Neuronal stem cell (in vitro differentiated cells): Measurements from ENCODE around the gene FAM107B.
"Not testable (repeated sequence)": the region's sequence is repeated elsewhere in the genome, so short reads cannot be mapped to it uniquely, and the experiment has no call there.

Source experiments
- DNase-seq: peaks from one replicate; pipeline ENCODE4 v3.0.0-alpha.2; 2013; ENCODE audit warnings: low spot score
- H2AFZ ChIP-seq: one replicate; pipeline ENCODE4 v1.6.1; 2013; ENCODE audit warnings: mild to moderate bottlenecking, low read length, inconsistent platforms
- H2AK5ac ChIP-seq: 2 replicates; pipeline ENCODE4 v1.6.1; 2013; ENCODE audit warnings: low read depth, mild to moderate bottlenecking, inconsistent platforms, low read length, moderate library complexity, mixed read lengths
- H2BK120ac ChIP-seq: 2 replicates; pipeline ENCODE4 v1.6.1; 2013; ENCODE audit warnings: low read depth, mild to moderate bottlenecking, inconsistent platforms, low read length, moderate library complexity, mixed read lengths
- H2BK12ac ChIP-seq: one replicate; pipeline ENCODE4 v1.6.1; 2013; ENCODE audit warnings: low read length, inconsistent platforms
- H2BK15ac ChIP-seq: 2 replicates; pipeline ENCODE4 v1.6.1; 2013; ENCODE audit warnings: mild to moderate bottlenecking, low read length, inconsistent platforms, mixed read lengths
- H2BK5ac ChIP-seq: one replicate; pipeline ENCODE4 v1.6.1; 2013; ENCODE audit warnings: inconsistent platforms, mild to moderate bottlenecking, low read length, moderate library complexity
- H3K14ac ChIP-seq: one replicate; pipeline ENCODE4 v1.6.1; 2013; ENCODE audit warnings: low read length, inconsistent platforms
- H3K18ac ChIP-seq: 2 replicates; pipeline ENCODE4 v1.6.1; 2013; ENCODE audit warnings: low read length, inconsistent platforms
- H3K23ac ChIP-seq: 2 replicates; pipeline ENCODE4 v1.6.1; 2013; ENCODE audit warnings: low read depth, mild to moderate bottlenecking, mixed read lengths, low read length, inconsistent platforms; ENCODE audit not compliant: poor library complexity
- H3K27ac ChIP-seq: replicated peaks from 3 replicates; pipeline ENCODE4 v1.5.1; 2013; ENCODE audit warnings: low read length, inconsistent platforms
- H3K27me3 ChIP-seq, 3 experiments: 2 replicates each; pipeline ENCODE4 v1.6.1; 2013; ENCODE audit warnings: low read length in 3 of 3, mild to moderate bottlenecking in 2 of 3, inconsistent platforms in 1 of 3, low read depth in 1 of 3, mixed read lengths in 1 of 3, moderate library complexity in 1 of 3; ENCODE audit not compliant: control insufficient read depth in 3 of 3, insufficient read depth in 3 of 3
- H3K36me3 ChIP-seq, 2 donors: replicated peaks in 1 of 2; 2 replicates each; pipeline ENCODE4 v1.6.1; 2013; ENCODE audit warnings: low read length in 2 of 2; ENCODE audit not compliant: control insufficient read depth in 2 of 2, insufficient read depth in 2 of 2
- H3K4ac ChIP-seq: 2 replicates; pipeline ENCODE4 v1.6.1; 2013; ENCODE audit warnings: inconsistent platforms, mild to moderate bottlenecking, low read length, moderate library complexity
- H3K4me1 ChIP-seq, 2 donors: 1 replicate in 1 of 2; 2 replicates in 1 of 2; pipeline ENCODE4 v1.6.1; 2013; ENCODE audit warnings: low read length in 2 of 2, low read depth in 1 of 2; ENCODE audit not compliant: control insufficient read depth in 2 of 2, insufficient read depth in 1 of 2
- H3K4me2 ChIP-seq: one replicate; pipeline ENCODE4 v1.6.1; 2013; ENCODE audit warnings: mild to moderate bottlenecking, low read length, inconsistent platforms; ENCODE audit not compliant: insufficient read depth, poor library complexity, severe bottlenecking
- H3K4me3 ChIP-seq, 2 donors: 2 replicates each; pipeline ENCODE4 v1.5.1; 2013; ENCODE audit warnings: low read length in 2 of 2, mild to moderate bottlenecking in 2 of 2, inconsistent platforms in 1 of 2, moderate library complexity in 1 of 2
- H3K79me1 ChIP-seq: one replicate; pipeline ENCODE4 v1.6.1; 2013; ENCODE audit warnings: low read depth, mild to moderate bottlenecking, inconsistent platforms, low read length, moderate library complexity
- H3K9ac ChIP-seq: one replicate; pipeline ENCODE4 v1.6.1; 2013; ENCODE audit warnings: mild to moderate bottlenecking, low read depth, low read length, inconsistent platforms; ENCODE audit not compliant: poor library complexity
- H3K9me3 ChIP-seq, 2 donors: replicated peaks in 1 of 2; 2 replicates each; pipeline versions ENCODE3 to v1.6.1; 2013; ENCODE audit warnings: low read length in 2 of 2, mild to moderate bottlenecking in 2 of 2, inconsistent platforms in 1 of 2, low read depth in 1 of 2, mixed read lengths in 1 of 2, moderate library complexity in 1 of 2; ENCODE audit not compliant: control insufficient read depth in 2 of 2, insufficient read depth in 1 of 2
- H4K8ac ChIP-seq: one replicate; pipeline ENCODE4 v1.6.1; 2013; ENCODE audit warnings: low read depth, mild to moderate bottlenecking, inconsistent platforms, low read length, moderate library complexity
- H4K91ac ChIP-seq: one replicate; pipeline ENCODE4 v1.6.1; 2013; ENCODE audit warnings: low read length, low read depth, mild to moderate bottlenecking, inconsistent platforms; ENCODE audit not compliant: poor library complexity
- WGBS, 2 donors: extraction: QIAGEN DNeasy Blood & Tissue Kit; methylation state at CpG; one replicate each; pipeline ENCODE4 v1.1.7; 2013; ENCODE audit warnings: missing lambda C conversion rate in 2 of 2, mixed read lengths in 1 of 2; ENCODE audit not compliant: insufficient read length in 2 of 2, insufficient replicate concordance in 1 of 2; ENCODE audit errors: extremely low coverage in 2 of 2; 5-methylcytosine and 5-hydroxymethylcytosine counted together

Gene FAM107B

DNA sequence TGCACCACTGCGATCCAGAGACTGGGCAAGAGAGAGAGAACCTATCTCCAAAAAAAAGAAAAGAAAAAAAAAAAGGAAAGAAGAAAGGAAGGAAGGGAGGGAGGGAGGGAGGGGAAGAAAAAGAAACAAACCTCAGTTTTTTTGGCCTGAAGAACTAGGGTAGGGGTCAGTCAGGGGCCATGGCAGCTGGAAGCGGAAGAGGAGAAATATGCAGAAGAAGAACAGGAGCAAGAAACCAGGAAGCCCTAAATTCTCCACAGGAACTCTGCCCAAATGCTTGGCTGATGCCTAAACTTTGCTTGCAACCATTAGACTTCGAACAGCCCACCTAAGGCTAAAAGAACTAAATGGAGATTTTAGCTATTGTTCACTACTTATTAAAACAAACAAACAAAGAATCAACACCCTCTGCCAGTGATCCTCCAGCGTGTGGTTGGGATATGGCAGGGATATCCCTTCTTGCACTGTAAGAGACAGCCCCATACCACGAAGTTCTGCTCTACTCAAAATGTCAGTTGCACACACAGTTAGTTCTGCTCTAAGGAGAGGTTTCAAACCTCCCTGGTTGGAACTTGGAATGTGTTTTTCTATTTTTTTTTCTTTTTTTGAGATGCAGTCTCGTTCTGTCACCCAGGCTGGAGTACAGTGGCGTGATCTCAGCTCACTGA lies 139.5 kb downstream of the FAM107B start:
- Histone ChIP-seq H2BK15ac (no peak overlapping the region), H2BK5ac (no peak overlapping the region), H3K9me3 (no peaks in the 10 kb centered on the region), H4K8ac (no peak overlapping the region), H2AFZ (no peak overlapping the region), H3K27ac (no peak overlapping the region), H3K4ac (no peak overlapping the region), H3K14ac (no peak overlapping the region), H2BK120ac (no peak overlapping the region), H3K23ac (no peak overlapping the region), H3K4me1 (peaks cover 0 to 3% of the 10 kb centered on the region in 2 donors), H3K4me2 (no peak overlapping the region), H2AK5ac (no peak overlapping the region), H2BK12ac (no peak overlapping the region), H3K27me3 (peaks cover 0 to 19% (median 0%) of the 10 kb centered on the region in 3 experiments), H3K36me3 (no peaks in the 10 kb centered on the region), H3K79me1 (no peaks in the 10 kb centered on the region), H3K4me3 (no peak overlapping the region), H4K91ac (no peak overlapping the region), H3K18ac (no peak overlapping the region), H3K9ac (no peak overlapping the region)
- DNase-seq: no peak
- no CpG with 5 or more reads among the region's 7 CpGs for WGBS, 2 donors

DNA sequence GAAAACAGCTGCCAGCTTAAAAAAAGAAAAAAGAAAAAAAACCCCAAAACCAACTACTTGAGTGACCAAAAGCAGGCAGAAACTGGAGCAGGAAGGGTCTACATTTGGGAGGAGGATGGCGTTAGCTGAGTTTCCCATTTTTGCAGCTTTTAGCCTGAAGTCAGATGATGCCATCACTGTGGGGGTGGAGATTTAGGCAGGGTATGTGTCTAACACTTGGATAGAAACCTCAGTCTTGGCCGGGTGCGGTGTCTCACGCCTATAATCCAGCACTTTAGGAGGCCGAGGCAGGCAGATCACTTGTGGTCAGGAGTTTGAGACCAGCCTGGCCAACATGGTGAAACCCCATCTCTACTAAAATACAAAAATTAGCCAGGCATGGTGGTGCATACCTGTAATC lies 140.1 kb downstream of the FAM107B start:
- peaks cover 0 to 19% (median 0%) of the 10 kb centered on the region in 3 experiments for H3K27me3 ChIP-seq
- not testable (repeated sequence) for H3K36me3 ChIP-seq, H3K23ac ChIP-seq, DNase-seq, H3K79me1 ChIP-seq, H3K9ac ChIP-seq, H2BK5ac ChIP-seq, H3K18ac ChIP-seq, H2AK5ac ChIP-seq, H3K4ac ChIP-seq, H3K4me3 ChIP-seq, H2AFZ ChIP-seq, H3K14ac ChIP-seq, H4K8ac ChIP-seq, H2BK12ac ChIP-seq, H3K4me2 ChIP-seq, H3K27ac ChIP-seq, H4K91ac ChIP-seq, H3K9me3 ChIP-seq, H2BK120ac ChIP-seq, H3K4me1 ChIP-seq, H2BK15ac ChIP-seq
- WGBS, 2 donors: no CpG with 5 or more reads among the region's 5 CpGs

DNA sequence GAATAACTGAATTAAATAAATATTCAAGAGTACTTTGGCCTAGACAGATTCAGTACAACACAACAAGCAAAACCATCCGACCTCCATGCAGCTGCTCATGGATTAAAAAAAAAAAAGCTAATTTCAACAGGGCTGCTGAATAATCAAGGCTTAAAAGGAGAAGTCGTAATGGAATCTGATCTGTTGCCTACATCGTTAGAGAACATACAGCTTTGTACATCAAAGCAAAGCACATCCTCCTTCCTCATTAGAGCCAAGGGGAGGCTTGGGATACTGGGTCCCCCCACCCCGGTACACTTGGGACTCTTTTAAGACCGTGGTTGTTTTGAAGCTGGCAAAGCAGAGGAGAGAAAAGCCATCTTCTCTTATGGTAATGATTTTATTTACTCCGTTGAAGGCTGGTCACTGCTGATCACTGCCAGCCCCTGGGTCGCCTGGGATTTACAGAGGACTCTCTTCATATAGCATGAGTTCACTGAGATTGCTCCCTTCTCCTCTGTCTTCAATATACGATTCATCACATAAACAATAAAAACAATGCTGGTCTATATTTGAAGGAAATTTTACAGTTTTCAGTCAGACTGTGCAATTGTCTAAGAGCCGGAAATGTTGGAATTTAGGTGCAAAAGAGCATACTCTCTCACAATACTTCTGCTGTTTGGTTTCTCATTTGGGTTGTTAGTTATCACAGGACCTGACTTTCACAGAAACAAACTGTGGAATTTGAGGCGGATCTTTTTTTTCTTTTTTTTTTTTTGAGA lies 148.8 kb downstream of the FAM107B start:
- no peaks in the 10 kb centered on the region for H3K36me3 ChIP-seq
- no peak overlapping the region for H2BK5ac ChIP-seq
- no peaks in the 10 kb centered on the region for H3K9me3 ChIP-seq
- H3K23ac ChIP-seq: no peak overlapping the region
- H3K27ac ChIP-seq: peak overlapping the region; percentile 61
- H3K14ac ChIP-seq: no peak overlapping the region
- H2BK15ac ChIP-seq: no peak overlapping the region
- H3K9ac ChIP-seq: no peak overlapping the region
- H2BK12ac ChIP-seq: no peak overlapping the region
- no peak overlapping the region for H3K4ac ChIP-seq
- H4K8ac ChIP-seq: no peak overlapping the region
- H4K91ac ChIP-seq: no peak overlapping the region
- WGBS, 2 donors: no CpG with 5 or more reads among the region's 10 CpGs
- H2AFZ ChIP-seq: peak overlapping the region; percentile 91
- H2AK5ac ChIP-seq: no peak overlapping the region
- no peaks in the 10 kb centered on the region for H3K79me1 ChIP-seq
- no peaks in the 10 kb centered on the region for H3K27me3 ChIP-seq
- no peak for DNase-seq
- no peak overlapping the region for H3K4me2 ChIP-seq
- H3K4me3 ChIP-seq: peak overlapping the region in 1 of 2 donors; percentile 1
- H3K18ac ChIP-seq: no peak overlapping the region
- no peak overlapping the region for H2BK120ac ChIP-seq
- peaks cover 7 to 11% of the 10 kb centered on the region in 2 donors for H3K4me1 ChIP-seq

DNA sequence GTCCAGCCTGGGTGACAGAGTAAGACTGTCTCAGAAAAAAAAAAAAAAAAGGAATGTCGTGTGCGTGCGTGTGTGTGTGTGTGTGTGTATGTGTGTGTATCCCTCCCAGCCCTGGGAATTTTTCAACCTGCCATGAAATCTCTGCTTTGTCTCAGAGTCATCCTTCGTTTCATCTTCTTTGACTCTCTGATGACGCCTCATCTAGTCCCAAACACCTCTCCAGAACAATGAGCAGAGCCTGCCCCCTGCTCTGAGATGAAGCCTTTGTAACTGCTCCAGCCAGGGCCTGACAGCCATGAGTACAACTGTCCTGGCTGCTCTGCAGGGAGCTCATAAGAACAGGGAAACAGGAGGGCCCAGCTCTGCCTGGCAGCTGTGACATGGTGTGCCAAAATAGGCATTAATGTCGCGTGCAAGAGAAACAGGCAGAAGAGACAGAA lies 149.5 kb downstream of the FAM107B start:
- Histone ChIP-seq H3K4me1 (peaks cover 7 to 11% of the 10 kb centered on the region in 2 donors), H3K27me3 (no peaks in the 10 kb centered on the region), H3K9me3 (no peaks in the 10 kb centered on the region), H2BK120ac (no peak overlapping the region), H3K23ac (no peak overlapping the region), H4K8ac (no peak overlapping the region), H3K79me1 (no peaks in the 10 kb centered on the region), H4K91ac (no peak overlapping the region), H2BK15ac (no peak overlapping the region), H2BK5ac (no peak overlapping the region), H3K4ac (no peak overlapping the region), H3K36me3 (no peaks in the 10 kb centered on the region), H3K4me3 (peak overlapping the region in 1 of 2 donors; percentile 1), H3K4me2 (no peak overlapping the region), H3K9ac (no peak overlapping the region), H3K14ac (no peak overlapping the region), H3K18ac (peak overlapping the region; percentile 78), H2BK12ac (no peak overlapping the region), H3K27ac (peak overlapping the region; percentile 61), H2AFZ (peak overlapping the region; percentile 91), H2AK5ac (no peak overlapping the region)
- DNase-seq: no peak
- WGBS, 2 donors: no CpG with 5 or more reads among the region's 7 CpGs
